ENCODE results near the gene ERV3-1. TPM values are rescaled to one million over a fixed set of nuclear protein-coding genes. Genes with fewer than 3 reads are reported as not detected.
"Not testable (repeated sequence)": the region's sequence is repeated elsewhere in the genome, so short reads cannot be mapped to it uniquely, and the experiment has no call there.

Gene ERV3-1
- polyA plus RNA-seq, 1 donor, result 33.4 TPM

DNA sequence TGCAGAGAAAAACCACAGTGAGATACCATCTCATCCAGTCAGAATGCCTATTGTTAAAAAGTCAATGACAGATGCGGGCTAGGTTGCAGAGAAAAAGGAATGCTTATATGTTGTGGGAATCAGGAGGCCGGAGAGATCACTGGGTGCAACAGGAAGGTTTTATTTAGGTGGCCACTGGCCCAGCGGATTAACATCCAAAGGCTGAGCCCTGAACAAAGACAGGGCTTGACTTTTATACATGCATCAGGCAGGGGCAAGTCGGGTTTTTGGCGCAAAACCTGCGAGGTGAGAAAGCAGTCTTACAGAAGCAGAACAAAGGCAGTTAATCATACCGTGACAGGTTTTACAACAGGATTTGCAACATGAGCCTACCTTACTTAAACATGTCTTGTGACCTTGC, 16.3 kb downstream of the ERV3-1 start:
- no peak overlapping the region for H3K4me3 ChIP-seq (ENCODE audit: low read length)
- 100% methylated on average over 1 of the region's 7 CpGs for WGBS (ENCODE audit: insufficient coverage, low lambda C conversion rate)
- no peaks in the 10 kb centered on the region for H3K27me3 ChIP-seq (ENCODE audit: control insufficient read depth, insufficient read depth, low read length)
- DNase-seq, result no peak
- H3K4me1 ChIP-seq (ENCODE audit: control insufficient read depth, insufficient read depth, low read length), result no peaks in the 10 kb centered on the region
- peaks cover 18% of the 10 kb centered on the region for H3K36me3 ChIP-seq (ENCODE audit: control insufficient read depth, insufficient read depth, low read length)
- H3K9me3 ChIP-seq (ENCODE audit: control insufficient read depth, low read depth, low read length), result peaks cover 31% of the 10 kb centered on the region
- no peak overlapping the region for H3K27ac ChIP-seq (ENCODE audit: low read length)

- peaks cover 36% of the 10 kb centered on the region for H3K9me3 ChIP-seq (ENCODE audit: control insufficient read depth, low read depth, low read length)
These were observed 27.8 kb downstream of the ERV3-1 start for GRCh38 chr7:64978497-64979203.

GRCh38 chr7:64965594-64965993, 40.9 kb downstream of the ERV3-1 start:
- DNase-seq, result no peak
- no peak overlapping the region for H3K27ac ChIP-seq (ENCODE audit: low read length)
- peaks cover 13% of the 10 kb centered on the region for H3K9me3 ChIP-seq (ENCODE audit: control insufficient read depth, low read depth, low read length)
- H3K4me1 ChIP-seq (ENCODE audit: control insufficient read depth, insufficient read depth, low read length), result no peaks in the 10 kb centered on the region
- no peaks in the 10 kb centered on the region for H3K27me3 ChIP-seq (ENCODE audit: control insufficient read depth, insufficient read depth, low read length)
- no peak overlapping the region for H3K4me3 ChIP-seq (ENCODE audit: low read length)
- H3K36me3 ChIP-seq (ENCODE audit: control insufficient read depth, insufficient read depth, low read length), result no peaks in the 10 kb centered on the region

More at GRCh38 chr7:64978497-64979203, 27.8 kb downstream of the ERV3-1 start:
- no peak overlapping the region for H3K27ac ChIP-seq (ENCODE audit: low read length)
- no peaks in the 10 kb centered on the region for H3K27me3 ChIP-seq (ENCODE audit: control insufficient read depth, insufficient read depth, low read length)
- H3K4me3 ChIP-seq (ENCODE audit: low read length), result no peak overlapping the region
- no peak for DNase-seq
- no peaks in the 10 kb centered on the region for H3K4me1 ChIP-seq (ENCODE audit: control insufficient read depth, insufficient read depth, low read length)
- WGBS (ENCODE audit: insufficient coverage, low lambda C conversion rate), result no CpG with 5 or more reads among the region's 5 CpGs
- H3K36me3 ChIP-seq (ENCODE audit: control insufficient read depth, insufficient read depth, low read length), result peaks cover 19% of the 10 kb centered on the region

DNA sequence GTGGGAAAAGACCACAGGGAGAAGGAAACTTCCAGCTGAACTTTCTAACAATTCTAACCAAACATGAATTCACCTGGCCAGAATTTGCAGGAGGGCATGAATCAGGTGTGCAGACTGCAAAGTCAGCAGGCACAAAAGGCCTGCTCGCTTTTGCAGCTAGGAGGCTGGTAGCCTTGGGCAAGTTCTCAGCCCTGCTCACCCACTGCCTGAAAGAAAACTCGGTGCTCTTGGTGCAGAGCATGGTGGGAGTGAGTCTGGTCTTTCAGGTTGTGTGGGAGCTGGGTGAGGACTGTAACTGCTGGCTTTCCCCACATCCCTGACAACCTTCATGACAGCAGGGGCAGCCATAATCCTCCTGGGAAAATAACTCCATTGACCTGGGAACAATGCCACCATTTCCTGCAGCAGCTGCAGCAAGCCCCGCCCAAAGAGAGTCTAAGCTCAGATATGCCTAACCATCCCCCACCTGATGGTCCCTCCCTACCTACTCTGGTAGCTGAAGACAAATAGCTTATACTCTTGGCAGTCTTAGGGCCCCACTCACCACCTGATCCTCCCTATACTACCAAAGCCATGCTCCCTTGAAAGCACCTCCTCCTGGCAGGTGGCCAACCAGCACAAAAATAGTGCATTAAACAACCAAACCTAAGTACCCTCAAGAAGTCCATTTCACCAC, 47.3 kb downstream of the ERV3-1 start:
- Histone ChIP-seq H3K27ac (ENCODE audit: low read length) (no peak overlapping the region), H3K36me3 (ENCODE audit: control insufficient read depth, insufficient read depth, low read length) (no peaks in the 10 kb centered on the region), H3K4me3 (ENCODE audit: low read length) (no peak overlapping the region), H3K27me3 (ENCODE audit: control insufficient read depth, insufficient read depth, low read length) (no peaks in the 10 kb centered on the region), H3K4me1 (ENCODE audit: control insufficient read depth, insufficient read depth, low read length) (no peaks in the 10 kb centered on the region), H3K9me3 (ENCODE audit: control insufficient read depth, low read depth, low read length) (no peaks in the 10 kb centered on the region)
- DNase-seq, result no peak
- WGBS (ENCODE audit: insufficient coverage, low lambda C conversion rate), result no CpG with 5 or more reads among the region's 3 CpGs

GRCh38 chr7:64951250-64951848, 55.1 kb downstream of the ERV3-1 start:
- peak; percentile 18 to 39 for DNase-seq
- H3K4me1 ChIP-seq (ENCODE audit: control insufficient read depth, insufficient read depth, low read length), result no peaks in the 10 kb centered on the region
- H3K27ac ChIP-seq (ENCODE audit: low read length), result no peak overlapping the region
- peaks cover 21% of the 10 kb centered on the region for H3K27me3 ChIP-seq (ENCODE audit: control insufficient read depth, insufficient read depth, low read length)
- no peak overlapping the region for H3K4me3 ChIP-seq (ENCODE audit: low read length)
- WGBS (ENCODE audit: insufficient coverage, low lambda C conversion rate), result no CpG with 5 or more reads among the region's 1 CpG
- H3K36me3 ChIP-seq (ENCODE audit: control insufficient read depth, insufficient read depth, low read length), result no peaks in the 10 kb centered on the region
- peaks cover 9% of the 10 kb centered on the region for H3K9me3 ChIP-seq (ENCODE audit: control insufficient read depth, low read depth, low read length)

DNA sequence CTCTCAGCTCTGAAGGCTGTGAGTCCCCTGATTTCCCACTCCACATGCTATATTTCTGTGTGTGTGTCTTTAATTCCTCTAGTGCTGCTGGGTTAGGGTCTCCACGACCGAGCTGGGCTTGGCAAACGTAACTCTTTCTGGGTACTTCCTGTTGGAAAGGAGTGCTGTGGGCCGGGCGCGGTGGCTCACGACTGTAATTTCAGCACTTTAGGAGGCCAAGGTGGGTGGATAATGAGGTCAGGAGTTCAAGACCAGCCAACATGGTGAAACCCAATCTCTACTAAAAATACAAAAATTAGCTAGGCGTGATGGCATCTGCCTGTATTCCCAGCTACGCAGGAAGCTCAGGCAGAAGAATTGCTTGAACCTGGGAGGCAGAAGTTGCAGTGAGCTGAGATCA, 55.8 kb downstream of the ERV3-1 start:
- not testable (repeated sequence) for H3K36me3 ChIP-seq (ENCODE audit: control insufficient read depth, insufficient read depth, low read length); H3K27ac ChIP-seq (ENCODE audit: low read length); H3K4me3 ChIP-seq (ENCODE audit: low read length); H3K9me3 ChIP-seq (ENCODE audit: control insufficient read depth, low read depth, low read length); H3K4me1 ChIP-seq (ENCODE audit: control insufficient read depth, insufficient read depth, low read length); DNase-seq
- peaks cover 28% of the 10 kb centered on the region for H3K27me3 ChIP-seq (ENCODE audit: control insufficient read depth, insufficient read depth, low read length)
- no CpG with 5 or more reads among the region's 9 CpGs for WGBS (ENCODE audit: insufficient coverage, low lambda C conversion rate)

GRCh38 chr7:64948774-64949173, 57.7 kb downstream of the ERV3-1 start:
- WGBS (ENCODE audit: insufficient coverage, low lambda C conversion rate), result 100% methylated on average over 1 of the region's 1 CpG

DNA sequence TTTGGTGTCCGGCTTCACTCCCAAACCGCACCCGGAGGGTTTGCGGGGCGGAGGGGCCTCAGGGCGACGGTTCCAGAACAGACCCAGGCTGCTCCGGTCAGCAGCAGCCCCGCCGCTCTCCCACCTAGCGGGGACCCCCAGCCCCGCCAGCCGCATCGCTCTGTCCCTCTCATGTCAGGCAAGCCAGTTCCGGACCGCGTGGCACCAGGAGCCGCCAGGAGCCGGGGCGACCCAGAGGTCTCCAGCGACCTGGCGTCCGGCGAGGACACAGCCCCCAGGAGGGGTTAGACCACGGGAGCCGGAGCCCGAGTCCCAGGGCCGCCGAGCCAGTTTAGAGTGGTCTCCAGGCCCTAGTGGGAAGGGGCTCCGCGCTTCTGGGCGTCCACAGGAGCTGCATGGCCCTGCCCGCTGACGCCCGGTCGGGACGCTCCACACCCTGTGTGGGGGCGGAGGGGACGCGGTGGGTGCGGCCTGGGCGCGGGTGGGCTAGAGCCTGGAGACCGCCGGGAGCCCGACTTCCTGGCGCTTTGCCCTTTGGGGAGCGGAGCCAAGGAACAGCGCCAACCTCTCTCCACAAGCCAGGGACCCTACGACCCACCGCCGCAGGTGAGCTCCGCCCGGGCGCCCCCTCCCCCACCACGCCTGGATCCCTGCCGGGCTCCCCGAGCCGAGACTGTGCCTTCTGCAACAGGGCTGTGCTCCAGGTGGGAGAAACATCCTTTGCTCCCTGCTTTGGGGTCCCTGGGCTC, 59.1 kb downstream of the ERV3-1 start:
- H3K27ac ChIP-seq (ENCODE audit: low read length), result no peak overlapping the region
- peak in 1 of 2 donors; percentile 27 for DNase-seq
- no peaks in the 10 kb centered on the region for H3K4me1 ChIP-seq (ENCODE audit: control insufficient read depth, insufficient read depth, low read length)
- H3K4me3 ChIP-seq (ENCODE audit: low read length), result peak overlapping the region; percentile 37
- H3K36me3 ChIP-seq (ENCODE audit: control insufficient read depth, insufficient read depth, low read length), result no peaks in the 10 kb centered on the region
- H3K9me3 ChIP-seq (ENCODE audit: control insufficient read depth, low read depth, low read length), result peaks cover 12% of the 10 kb centered on the region
- no CpG with 5 or more reads among the region's 59 CpGs for WGBS (ENCODE audit: insufficient coverage, low lambda C conversion rate)
- peaks cover 36% of the 10 kb centered on the region for H3K27me3 ChIP-seq (ENCODE audit: control insufficient read depth, insufficient read depth, low read length)

More at GRCh38 chr7:64948774-64949173, 57.7 kb downstream of the ERV3-1 start:
- not testable (repeated sequence) for H3K4me1 ChIP-seq (ENCODE audit: control insufficient read depth, insufficient read depth, low read length); H3K9me3 ChIP-seq (ENCODE audit: control insufficient read depth, low read depth, low read length); H3K36me3 ChIP-seq (ENCODE audit: control insufficient read depth, insufficient read depth, low read length); DNase-seq; H3K27ac ChIP-seq (ENCODE audit: low read length); H3K4me3 ChIP-seq (ENCODE audit: low read length)
- peaks cover 32% of the 10 kb centered on the region for H3K27me3 ChIP-seq (ENCODE audit: control insufficient read depth, insufficient read depth, low read length)

GRCh38 chr7:64946772-64947171, 59.7 kb downstream of the ERV3-1 start:
- WGBS (ENCODE audit: insufficient coverage, low lambda C conversion rate), result no CpG with 5 or more reads among the region's 5 CpGs
- H3K27ac ChIP-seq (ENCODE audit: low read length), result no peak overlapping the region
- peaks cover 37% of the 10 kb centered on the region for H3K27me3 ChIP-seq (ENCODE audit: control insufficient read depth, insufficient read depth, low read length)
- no peaks in the 10 kb centered on the region for H3K36me3 ChIP-seq (ENCODE audit: control insufficient read depth, insufficient read depth, low read length)
- peaks cover 12% of the 10 kb centered on the region for H3K9me3 ChIP-seq (ENCODE audit: control insufficient read depth, low read depth, low read length)
- no peaks in the 10 kb centered on the region for H3K4me1 ChIP-seq (ENCODE audit: control insufficient read depth, insufficient read depth, low read length)
- DNase-seq, result peak in 1 of 2 donors; percentile 30
- H3K4me3 ChIP-seq (ENCODE audit: low read length), result peak overlapping the region; percentile 37

- Histone ChIP-seq H3K27ac (ENCODE audit: low read length) (no peak overlapping the region), H3K4me3 (ENCODE audit: low read length) (no peak overlapping the region), H3K9me3 (ENCODE audit: control insufficient read depth, low read depth, low read length) (peaks cover 12% of the 10 kb centered on the region), H3K27me3 (ENCODE audit: control insufficient read depth, insufficient read depth, low read length) (peaks cover 37% of the 10 kb centered on the region), H3K36me3 (ENCODE audit: control insufficient read depth, insufficient read depth, low read length) (no peaks in the 10 kb centered on the region), H3K4me1 (ENCODE audit: control insufficient read depth, insufficient read depth, low read length) (no peaks in the 10 kb centered on the region)
- DNase-seq, result peak in 1 of 2 donors; percentile 3
- 0% methylated on average over 1 of the region's 2 CpGs for WGBS (ENCODE audit: insufficient coverage, low lambda C conversion rate)
These were observed 60.8 kb downstream of the ERV3-1 start for GRCh38 chr7:64945503-64946175.
